C4-2B (cell line): ENCODE data around the gene OR2V2.

ENCODE experiments used
- ZFX ChIP-seq: fragments of 450-650 bp; IDR thresholded peaks from 2 replicates; pipeline ENCODE4 v1.6.1; 2017
- TF ChIP-seq, protein P1 (sequence below): fragments of 450-650 bp; conservative IDR thresholded peaks from 2 replicates; pipeline ENCODE4 v1.5.1; 2017; ENCODE audit warnings: mild to moderate bottlenecking

DNA sequence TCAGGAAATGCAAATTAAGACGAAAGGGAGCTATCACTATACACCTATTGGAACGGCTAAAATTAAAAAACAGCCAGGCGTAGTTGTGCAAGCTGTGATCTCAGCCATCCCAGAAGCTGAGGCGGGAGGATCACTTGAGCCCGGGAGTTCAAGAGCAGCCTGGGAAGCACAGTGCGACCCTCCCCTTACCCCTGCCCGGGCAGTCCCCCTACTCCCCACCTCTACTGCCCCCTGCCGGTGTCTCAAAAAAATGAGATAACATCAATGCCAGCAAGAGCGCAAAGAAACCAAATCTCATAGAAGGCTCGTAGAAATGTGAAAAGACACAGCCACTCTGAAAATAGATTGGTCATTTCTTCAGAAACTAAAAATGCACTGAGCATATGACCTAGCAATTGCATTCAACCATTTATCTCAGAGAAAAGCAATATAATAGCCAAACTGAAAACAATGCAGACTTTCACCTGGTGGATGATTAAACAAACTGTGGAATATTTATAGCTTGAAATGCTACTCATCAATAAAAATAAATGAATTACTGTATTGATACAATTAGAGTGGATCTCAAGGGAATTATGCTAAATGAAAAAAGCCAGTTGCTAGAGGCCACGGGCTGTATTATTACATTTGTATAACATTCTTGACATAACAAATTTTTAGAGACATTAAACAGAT, 20.6 kb downstream of the OR2V2 start:
- TF ChIP-seq, protein P1, sequence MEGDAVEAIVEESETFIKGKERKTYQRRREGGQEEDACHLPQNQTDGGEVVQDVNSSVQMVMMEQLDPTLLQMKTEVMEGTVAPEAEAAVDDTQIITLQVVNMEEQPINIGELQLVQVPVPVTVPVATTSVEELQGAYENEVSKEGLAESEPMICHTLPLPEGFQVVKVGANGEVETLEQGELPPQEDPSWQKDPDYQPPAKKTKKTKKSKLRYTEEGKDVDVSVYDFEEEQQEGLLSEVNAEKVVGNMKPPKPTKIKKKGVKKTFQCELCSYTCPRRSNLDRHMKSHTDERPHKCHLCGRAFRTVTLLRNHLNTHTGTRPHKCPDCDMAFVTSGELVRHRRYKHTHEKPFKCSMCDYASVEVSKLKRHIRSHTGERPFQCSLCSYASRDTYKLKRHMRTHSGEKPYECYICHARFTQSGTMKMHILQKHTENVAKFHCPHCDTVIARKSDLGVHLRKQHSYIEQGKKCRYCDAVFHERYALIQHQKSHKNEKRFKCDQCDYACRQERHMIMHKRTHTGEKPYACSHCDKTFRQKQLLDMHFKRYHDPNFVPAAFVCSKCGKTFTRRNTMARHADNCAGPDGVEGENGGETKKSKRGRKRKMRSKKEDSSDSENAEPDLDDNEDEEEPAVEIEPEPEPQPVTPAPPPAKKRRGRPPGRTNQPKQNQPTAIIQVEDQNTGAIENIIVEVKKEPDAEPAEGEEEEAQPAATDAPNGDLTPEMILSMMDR: peak; percentile 86
- no peak for TF ChIP-seq ZFX
